ENCODE measurements around the gene ABLIM1.

The ABLIM1 gene

GRCh38 chr10:114679552-114679951 lies 21.5 kb upstream of the ABLIM1 start:
- DNase-seq, result no peak

- DNase-seq, result no peak
These were observed 20.7 kb upstream of the ABLIM1 start for GRCh38 chr10:114678820-114679219.

- DNase-seq, result no peak
These were observed 20.3 kb upstream of the ABLIM1 start for GRCh38 chr10:114678336-114678735.

GRCh38 chr10:114674346-114674745 lies 16.3 kb upstream of the ABLIM1 start:
- no peak for DNase-seq

GRCh38 chr10:114669648-114670047 lies 11.6 kb upstream of the ABLIM1 start:
- DNase-seq, result no peak

GRCh38 chr10:114668375-114669080 lies 10.5 kb upstream of the ABLIM1 start:
- DNase-seq, result no peak

GRCh38 chr10:114665873-114666272 lies 7.8 kb upstream of the ABLIM1 start:
- DNase-seq, result no peak

- no peak for DNase-seq
These were observed 7.3 kb upstream of the ABLIM1 start for GRCh38 chr10:114665406-114665805.

GRCh38 chr10:114664127-114664526 lies 6.1 kb upstream of the ABLIM1 start:
- no peak for DNase-seq

- no peak for DNase-seq
These were observed 5.6 kb upstream of the ABLIM1 start for GRCh38 chr10:114663626-114664025.

- no peak for DNase-seq
These were observed 4.7 kb upstream of the ABLIM1 start for GRCh38 chr10:114662646-114663217.

GRCh38 chr10:114661212-114661880 lies 3.3 kb upstream of the ABLIM1 start:
- no peak for DNase-seq

GRCh38 chr10:114655671-114656070 lies 2.4 kb downstream of the ABLIM1 start:
- no peak for DNase-seq

GRCh38 chr10:114654822-114655575 lies 3.1 kb downstream of the ABLIM1 start:
- DNase-seq, result no peak

GRCh38 chr10:114653926-114654325 lies 4.1 kb downstream of the ABLIM1 start:
- no peak for DNase-seq

GRCh38 chr10:114652402-114653368 lies 5.4 kb downstream of the ABLIM1 start:
- DNase-seq, result no peak

- DNase-seq, result no peak
These were observed 7.2 kb downstream of the ABLIM1 start for GRCh38 chr10:114650831-114651230.

- DNase-seq, result no peak
These were observed 7.8 kb downstream of the ABLIM1 start for GRCh38 chr10:114650266-114650665.

GRCh38 chr10:114649217-114649903 lies 8.7 kb downstream of the ABLIM1 start:
- no peak for DNase-seq

- DNase-seq, result no peak
These were observed 9.7 kb downstream of the ABLIM1 start for GRCh38 chr10:114648368-114648767.

GRCh38 chr10:114647545-114648138 lies 10.4 kb downstream of the ABLIM1 start:
- DNase-seq, result no peak

Measured in NCI-H2081 treated with DMSO at 0.1 percent for 48 hours (cell line).